Renal pelvis (tissue), 4 donors: ENCODE measurements around the gene FHIT. TPM values are rescaled to one million over a fixed set of nuclear protein-coding genes. Genes with fewer than 3 reads are reported as not detected.
"Not testable (repeated sequence)": the region's sequence is repeated elsewhere in the genome, so short reads cannot be mapped to it uniquely, and the experiment has no call there.

ENCODE experiments used
- DNase-seq: peaks from one replicate; pipeline ENCODE4 v3.0.0-alpha.2; 2013
- polyA plus RNA-seq, 3 donors: library from polyadenylated mRNA; unstranded; fragments of 120-200 nt; gene quantifications; one replicate each; pipeline ENCODE4 v1.2.1, GENCODE V29; 2013; ENCODE audit not compliant: insufficient read length in 3 of 3

The FHIT gene
- polyA plus RNA-seq, 3 donors, result 22.3 to 28.2 (median 25.5) TPM

- DNase-seq, result no peak
These were observed 542.9 kb downstream of the FHIT start for GRCh38 chr3:60708191-60708975.

- no peak for DNase-seq
These were observed 543.7 kb downstream of the FHIT start for GRCh38 chr3:60707452-60708020.

- no peak for DNase-seq
These were observed 547.1 kb downstream of the FHIT start for GRCh38 chr3:60703956-60704736.

GRCh38 chr3:60703008-60703407 lies 548.2 kb downstream of the FHIT start:
- no peak for DNase-seq

GRCh38 chr3:60698117-60698516 lies 553.1 kb downstream of the FHIT start:
- no peak for DNase-seq

- DNase-seq, result no peak
These were observed 554.1 kb downstream of the FHIT start for GRCh38 chr3:60697132-60697531.

GRCh38 chr3:60696428-60697125 lies 554.7 kb downstream of the FHIT start:
- no peak for DNase-seq

- no peak for DNase-seq
These were observed 575.8 kb downstream of the FHIT start for GRCh38 chr3:60675424-60675823.

- no peak for DNase-seq
These were observed 576.4 kb downstream of the FHIT start for GRCh38 chr3:60674870-60675269.

- no peak for DNase-seq
These were observed 578.1 kb downstream of the FHIT start for GRCh38 chr3:60673123-60673522.

GRCh38 chr3:60672337-60672736 lies 578.9 kb downstream of the FHIT start:
- not testable (repeated sequence) for DNase-seq

- DNase-seq, result no peak
These were observed 581.6 kb downstream of the FHIT start for GRCh38 chr3:60669636-60670035.

GRCh38 chr3:60660026-60660425 lies 591.2 kb downstream of the FHIT start:
- no peak for DNase-seq

- DNase-seq, result no peak
These were observed 592.2 kb downstream of the FHIT start for GRCh38 chr3:60659098-60659497.

- DNase-seq, result no peak
These were observed 593.3 kb downstream of the FHIT start for GRCh38 chr3:60657972-60658371.

- DNase-seq, result no peak
These were observed 598.4 kb downstream of the FHIT start for GRCh38 chr3:60652829-60653228.

- DNase-seq, result no peak
These were observed 599.5 kb downstream of the FHIT start for GRCh38 chr3:60651799-60652198.

GRCh38 chr3:60650171-60650570 lies 601.1 kb downstream of the FHIT start:
- no peak for DNase-seq

- no peak for DNase-seq
These were observed 605.5 kb downstream of the FHIT start for GRCh38 chr3:60645801-60646200.

- DNase-seq, result no peak
These were observed 607.4 kb downstream of the FHIT start for GRCh38 chr3:60643831-60644230.

- no peak for DNase-seq
These were observed 609.9 kb downstream of the FHIT start for GRCh38 chr3:60641354-60641753.

- no peak for DNase-seq
These were observed 614.4 kb downstream of the FHIT start for GRCh38 chr3:60636846-60637245.
